ENCODE measurements around the gene UNC79.

DNA sequence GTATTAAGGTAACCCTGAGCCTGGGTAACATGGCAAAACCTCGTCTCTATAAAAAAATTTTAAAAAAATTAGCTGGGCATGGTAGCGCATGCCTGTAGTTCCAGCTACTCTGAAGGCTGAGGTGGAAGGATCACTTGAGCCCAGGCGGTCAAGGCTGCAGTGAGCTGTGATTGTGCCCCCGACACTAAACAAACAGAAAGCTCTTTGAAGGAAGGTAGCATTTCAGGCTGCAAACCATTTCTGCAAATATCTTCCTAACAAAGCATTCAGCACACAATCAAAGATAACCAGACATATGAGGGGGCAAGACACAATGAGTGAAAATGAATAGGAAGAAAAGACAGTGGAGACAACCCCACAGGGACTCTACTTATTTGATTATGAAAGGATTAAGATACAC is 238.9 kb downstream of the UNC79 start:
- TF ChIP-seq, protein P1, sequence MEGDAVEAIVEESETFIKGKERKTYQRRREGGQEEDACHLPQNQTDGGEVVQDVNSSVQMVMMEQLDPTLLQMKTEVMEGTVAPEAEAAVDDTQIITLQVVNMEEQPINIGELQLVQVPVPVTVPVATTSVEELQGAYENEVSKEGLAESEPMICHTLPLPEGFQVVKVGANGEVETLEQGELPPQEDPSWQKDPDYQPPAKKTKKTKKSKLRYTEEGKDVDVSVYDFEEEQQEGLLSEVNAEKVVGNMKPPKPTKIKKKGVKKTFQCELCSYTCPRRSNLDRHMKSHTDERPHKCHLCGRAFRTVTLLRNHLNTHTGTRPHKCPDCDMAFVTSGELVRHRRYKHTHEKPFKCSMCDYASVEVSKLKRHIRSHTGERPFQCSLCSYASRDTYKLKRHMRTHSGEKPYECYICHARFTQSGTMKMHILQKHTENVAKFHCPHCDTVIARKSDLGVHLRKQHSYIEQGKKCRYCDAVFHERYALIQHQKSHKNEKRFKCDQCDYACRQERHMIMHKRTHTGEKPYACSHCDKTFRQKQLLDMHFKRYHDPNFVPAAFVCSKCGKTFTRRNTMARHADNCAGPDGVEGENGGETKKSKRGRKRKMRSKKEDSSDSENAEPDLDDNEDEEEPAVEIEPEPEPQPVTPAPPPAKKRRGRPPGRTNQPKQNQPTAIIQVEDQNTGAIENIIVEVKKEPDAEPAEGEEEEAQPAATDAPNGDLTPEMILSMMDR (IDR thresholded peaks at IDR 0.05 in 4 of 5, conservative IDR thresholded peaks at IDR 0.05 in 1 of 5): no peak
- no peak for TF ChIP-seq POLR2A (IDR thresholded peaks at IDR 0.05)

All from gastrocnemius medialis (tissue), 4 donors.